Astrocyte (in vitro differentiated cells and primary cell): ENCODE data around the gene SLC4A2. TPM values are rescaled to one million over a fixed set of nuclear protein-coding genes. Genes with fewer than 3 reads are reported as not detected.

Experiments used
- DNase-seq: peaks from one replicate; pipeline ENCODE4 v3.0.0-alpha.2; 2010; ENCODE audit warnings: low read depth
- FAIRE-seq: peaks from 2 replicates; lab custom pipeline; 2011; peaks lifted over from hg19 to GRCh38; lab: Jason Lieb, UNC
- H2AFZ ChIP-seq: 2 replicates; pipeline ENCODE4 v1.6.0; 2012; ENCODE audit warnings: low read depth, low read length, inconsistent platforms
- H3K27ac ChIP-seq: 2 replicates; pipeline ENCODE4 v1.5.1; 2011; ENCODE audit warnings: low read depth, low read length, inconsistent platforms
- H3K27me3 ChIP-seq: 2 replicates; pipeline ENCODE4 v1.6.0; 2011; ENCODE audit warnings: low read length, inconsistent platforms; ENCODE audit not compliant: insufficient read depth
- H3K36me3 ChIP-seq: 2 replicates; pipeline ENCODE4 v1.5.1; 2011; ENCODE audit warnings: low read length, inconsistent platforms; ENCODE audit not compliant: insufficient read depth
- H3K4me1 ChIP-seq: 2 replicates; pipeline ENCODE4 v1.5.1; 2011; ENCODE audit warnings: low read length, inconsistent platforms; ENCODE audit not compliant: insufficient read depth
- H3K4me2 ChIP-seq: 2 replicates; pipeline ENCODE4 v1.6.0; 2012; ENCODE audit warnings: low read length, inconsistent platforms
- H3K4me3 ChIP-seq: 2 replicates; pipeline ENCODE4 v1.5.1; 2011; ENCODE audit warnings: low read depth, mild to moderate bottlenecking, low read length, inconsistent platforms; ENCODE audit not compliant: insufficient read depth
- H3K79me2 ChIP-seq: 2 replicates; pipeline ENCODE4 v1.6.0; 2012; ENCODE audit warnings: mild to moderate bottlenecking, low read length, inconsistent platforms; ENCODE audit not compliant: insufficient read depth
- H3K9ac ChIP-seq: 2 replicates; pipeline ENCODE4 v1.6.0; 2012; ENCODE audit warnings: mild to moderate bottlenecking, low read length, inconsistent platforms
- H3K9me3 ChIP-seq: 2 replicates; pipeline ENCODE4 v1.5.1; 2012; ENCODE audit warnings: low read depth, mild to moderate bottlenecking, low read length, inconsistent platforms; ENCODE audit not compliant: insufficient read depth
- H4K20me1 ChIP-seq: 2 replicates; pipeline ENCODE4 v1.6.0; 2012; ENCODE audit warnings: low read length, inconsistent platforms; ENCODE audit not compliant: insufficient read depth
- H3K27ac Mint-ChIP-seq: one replicate; pipeline ENCODE4 v1.8.0; 2021; ENCODE audit warnings: mild to moderate bottlenecking, mixed read lengths; ENCODE audit not compliant: unreplicated experiment
- H3K27me3 Mint-ChIP-seq: one replicate; pipeline ENCODE4 v1.8.0; 2021; ENCODE audit warnings: low read depth, mixed read lengths; ENCODE audit not compliant: unreplicated experiment
- H3K36me3 Mint-ChIP-seq: one replicate; pipeline ENCODE4 v1.8.0; 2021; ENCODE audit warnings: low read depth, mixed read lengths; ENCODE audit not compliant: unreplicated experiment
- H3K4me1 Mint-ChIP-seq: one replicate; pipeline ENCODE4 v1.8.0; 2021; ENCODE audit warnings: low read depth, mixed read lengths; ENCODE audit not compliant: unreplicated experiment
- H3K4me3 Mint-ChIP-seq: one replicate; pipeline ENCODE4 v1.8.0; 2021; ENCODE audit warnings: mild to moderate bottlenecking, moderate library complexity, mixed read lengths; ENCODE audit not compliant: unreplicated experiment
- H3K9me3 Mint-ChIP-seq: one replicate; pipeline ENCODE4 v1.8.0; 2021; ENCODE audit warnings: mild to moderate bottlenecking, mixed read lengths; ENCODE audit not compliant: unreplicated experiment
- EZH2 ChIP-seq: IDR thresholded peaks from 2 replicates; pipeline ENCODE4 v1.6.1; 2012; ENCODE audit warnings: mild to moderate bottlenecking, low read length, inconsistent platforms; ENCODE audit not compliant: insufficient read depth
- total RNA-seq: library from RNA; stranded (reverse); gene quantifications from 2 replicates; pipeline ENCODE4 v1.2.1, GENCODE V29; 2021
- TF ChIP-seq, protein P1 (sequence below): IDR thresholded peaks from 2 replicates; pipeline ENCODE4 v1.5.1; 2011; ENCODE audit warnings: low read depth, mild to moderate bottlenecking, inconsistent platforms, low read length, moderate library complexity; ENCODE audit not compliant: insufficient read depth

SLC4A2 gene
- total RNA-seq, 1 donor from 2014 or later, result 302 TPM

DNA sequence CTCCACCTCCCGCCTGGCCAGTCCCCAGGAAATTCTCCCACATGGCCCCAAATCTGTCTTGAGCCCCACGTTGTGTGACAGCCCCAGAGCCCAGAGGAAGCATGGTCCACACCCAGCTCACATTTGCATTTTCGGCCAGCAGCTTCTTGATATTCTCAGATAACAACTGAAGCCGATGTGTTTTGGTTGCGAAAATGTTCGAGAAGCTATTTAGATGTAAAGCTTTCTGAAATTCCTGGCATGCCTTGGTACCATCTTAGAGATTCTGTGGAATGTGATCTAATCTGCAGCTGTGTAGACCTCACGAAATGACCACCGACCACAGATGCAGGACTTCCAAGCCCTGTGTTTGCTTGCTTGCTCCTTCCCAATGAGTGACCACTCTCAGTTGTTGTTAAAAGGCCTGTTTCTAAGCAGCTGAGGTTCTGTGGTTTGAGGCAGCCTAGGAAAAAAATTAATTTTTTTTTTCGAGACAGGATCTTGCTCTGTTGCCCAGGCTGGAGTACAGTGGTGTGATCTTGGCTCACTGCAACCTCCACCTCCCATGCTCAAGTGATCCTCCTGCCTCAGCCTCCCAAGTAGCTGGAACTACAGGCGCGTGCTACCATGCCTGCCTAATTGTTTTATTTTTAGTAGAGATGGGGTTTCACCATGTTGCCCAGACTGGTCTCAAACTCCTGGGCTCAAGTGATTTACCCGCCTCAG lies 8.8 kb downstream of the SLC4A2 start:
- Histone ChIP-seq H3K9ac (no peak overlapping the region), H3K4me1 (peaks cover 6% of the 10 kb centered on the region), H3K27ac (no peak overlapping the region), H3K36me3 (peaks cover 33% of the 10 kb centered on the region), H3K4me3 (no peak overlapping the region), H3K9me3 (no peaks in the 10 kb centered on the region), H3K4me2 (no peak overlapping the region), H3K79me2 (peaks cover 24% of the 10 kb centered on the region), H4K20me1 (peaks cover 53% of the 10 kb centered on the region), H2AFZ (no peak overlapping the region), H3K27me3 (no peaks in the 10 kb centered on the region)
- FAIRE-seq (no peak), DNase-seq (peak; percentile 67)
- Mint-ChIP-seq H3K27me3 (no peaks in the 10 kb centered on the region), H3K9me3 (no peaks in the 10 kb centered on the region), H3K4me1 (peaks cover 9% of the 10 kb centered on the region), H3K4me3 (peak overlapping the region; percentile 50), H3K36me3 (peaks cover 11% of the 10 kb centered on the region), H3K27ac (peak overlapping the region; percentile 64)
- TF ChIP-seq, protein P1, sequence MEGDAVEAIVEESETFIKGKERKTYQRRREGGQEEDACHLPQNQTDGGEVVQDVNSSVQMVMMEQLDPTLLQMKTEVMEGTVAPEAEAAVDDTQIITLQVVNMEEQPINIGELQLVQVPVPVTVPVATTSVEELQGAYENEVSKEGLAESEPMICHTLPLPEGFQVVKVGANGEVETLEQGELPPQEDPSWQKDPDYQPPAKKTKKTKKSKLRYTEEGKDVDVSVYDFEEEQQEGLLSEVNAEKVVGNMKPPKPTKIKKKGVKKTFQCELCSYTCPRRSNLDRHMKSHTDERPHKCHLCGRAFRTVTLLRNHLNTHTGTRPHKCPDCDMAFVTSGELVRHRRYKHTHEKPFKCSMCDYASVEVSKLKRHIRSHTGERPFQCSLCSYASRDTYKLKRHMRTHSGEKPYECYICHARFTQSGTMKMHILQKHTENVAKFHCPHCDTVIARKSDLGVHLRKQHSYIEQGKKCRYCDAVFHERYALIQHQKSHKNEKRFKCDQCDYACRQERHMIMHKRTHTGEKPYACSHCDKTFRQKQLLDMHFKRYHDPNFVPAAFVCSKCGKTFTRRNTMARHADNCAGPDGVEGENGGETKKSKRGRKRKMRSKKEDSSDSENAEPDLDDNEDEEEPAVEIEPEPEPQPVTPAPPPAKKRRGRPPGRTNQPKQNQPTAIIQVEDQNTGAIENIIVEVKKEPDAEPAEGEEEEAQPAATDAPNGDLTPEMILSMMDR, result no peak
- TF ChIP-seq EZH2, result no peak

- Histone ChIP-seq H3K36me3 (peaks cover 39% of the 10 kb centered on the region), H4K20me1 (peaks cover 45% of the 10 kb centered on the region), H3K27ac (no peak overlapping the region), H3K4me2 (no peak overlapping the region), H3K27me3 (no peaks in the 10 kb centered on the region), H3K79me2 (peaks cover 12% of the 10 kb centered on the region), H3K9me3 (no peaks in the 10 kb centered on the region), H2AFZ (no peak overlapping the region), H3K9ac (no peak overlapping the region), H3K4me3 (no peak overlapping the region), H3K4me1 (no peaks in the 10 kb centered on the region)
- H3K4me1 Mint-ChIP-seq, result peaks cover 7% of the 10 kb centered on the region
- no peak overlapping the region for H3K4me3 Mint-ChIP-seq
- no peak for TF ChIP-seq EZH2
- TF ChIP-seq, protein P1, result no peak
- H3K27ac Mint-ChIP-seq, result peak overlapping the region; percentile 34
- DNase-seq, result no peak
- peaks cover 14% of the 10 kb centered on the region for H3K36me3 Mint-ChIP-seq
- FAIRE-seq, result no peak
- H3K27me3 Mint-ChIP-seq, result no peaks in the 10 kb centered on the region
- no peaks in the 10 kb centered on the region for H3K9me3 Mint-ChIP-seq
Measured at GRCh38 chr7:151069841-151070573, 10.6 kb downstream of the SLC4A2 start.

- no peak overlapping the region for H3K4me3 Mint-ChIP-seq
- no peak overlapping the region for H3K4me2 ChIP-seq
- no peaks in the 10 kb centered on the region for H3K27me3 ChIP-seq
- H3K36me3 Mint-ChIP-seq, result peaks cover 14% of the 10 kb centered on the region
- no peak for TF ChIP-seq EZH2
- TF ChIP-seq, protein P1, result no peak
- no peak overlapping the region for H3K27ac ChIP-seq
- H3K9ac ChIP-seq, result no peak overlapping the region
- peaks cover 38% of the 10 kb centered on the region for H3K36me3 ChIP-seq
- H3K9me3 Mint-ChIP-seq, result no peaks in the 10 kb centered on the region
- FAIRE-seq (no peak), DNase-seq (no peak)
- H3K4me3 ChIP-seq, result no peak overlapping the region
- no peak overlapping the region for H2AFZ ChIP-seq
- H3K9me3 ChIP-seq, result no peaks in the 10 kb centered on the region
- H3K79me2 ChIP-seq, result peaks cover 7% of the 10 kb centered on the region
- H3K27ac Mint-ChIP-seq, result no peak overlapping the region
- H3K27me3 Mint-ChIP-seq, result no peaks in the 10 kb centered on the region
- no peaks in the 10 kb centered on the region for H3K4me1 ChIP-seq
- peaks cover 7% of the 10 kb centered on the region for H3K4me1 Mint-ChIP-seq
- H4K20me1 ChIP-seq, result peaks cover 45% of the 10 kb centered on the region
Measured at GRCh38 chr7:151070574-151070960, 11.2 kb downstream of the SLC4A2 start.
